ENCODE results near the gene TP53BP2.
"Not testable (repeated sequence)": the region's sequence is repeated elsewhere in the genome, so short reads cannot be mapped to it uniquely, and the experiment has no call there.

TP53BP2 gene

DNA sequence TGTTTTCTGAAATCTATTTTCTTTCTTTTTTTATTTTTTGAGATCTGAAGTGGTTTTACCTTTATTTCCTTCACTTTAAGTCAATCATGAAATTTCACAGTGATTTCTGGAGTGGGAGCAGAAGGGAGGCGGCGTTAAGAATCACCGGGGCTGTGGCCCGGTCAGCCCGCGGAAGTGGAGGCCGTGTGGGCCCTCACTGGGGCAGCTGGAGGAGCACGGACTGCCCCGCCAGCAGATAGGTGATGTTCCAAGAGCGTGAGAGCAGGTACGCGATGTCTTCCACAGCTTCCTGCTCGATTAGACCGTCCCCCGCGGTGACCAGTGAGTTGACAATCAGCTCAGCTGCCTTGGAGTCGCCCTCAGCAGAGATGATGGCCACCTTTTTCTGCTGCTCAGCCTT lies 10.6 kb upstream of the TP53BP2 start:
- H3K4me3 ChIP-seq (ENCODE audit: low read depth, low read length) = no peak overlapping the region

DNA sequence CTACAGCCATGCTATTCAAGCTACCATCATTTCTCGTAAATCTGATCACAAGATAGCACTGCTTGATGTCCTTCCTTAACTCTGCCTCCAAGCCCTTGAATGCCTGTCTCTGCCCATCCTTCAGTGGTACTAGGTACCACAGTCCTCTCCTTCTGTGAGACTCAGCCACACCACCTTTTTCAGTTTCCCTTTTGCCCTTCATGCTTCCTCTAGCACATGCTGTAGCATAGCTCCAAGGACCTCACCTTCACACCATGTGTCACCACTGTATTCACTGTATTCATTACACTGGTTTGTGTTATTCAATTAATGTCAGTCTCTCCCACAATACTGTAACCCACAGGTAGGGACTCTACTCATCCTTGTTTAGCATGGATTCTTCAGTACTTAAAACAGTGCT lies 8.0 kb upstream of the TP53BP2 start:
- no peak overlapping the region for H3K4me3 ChIP-seq (ENCODE audit: low read depth, low read length)

DNA sequence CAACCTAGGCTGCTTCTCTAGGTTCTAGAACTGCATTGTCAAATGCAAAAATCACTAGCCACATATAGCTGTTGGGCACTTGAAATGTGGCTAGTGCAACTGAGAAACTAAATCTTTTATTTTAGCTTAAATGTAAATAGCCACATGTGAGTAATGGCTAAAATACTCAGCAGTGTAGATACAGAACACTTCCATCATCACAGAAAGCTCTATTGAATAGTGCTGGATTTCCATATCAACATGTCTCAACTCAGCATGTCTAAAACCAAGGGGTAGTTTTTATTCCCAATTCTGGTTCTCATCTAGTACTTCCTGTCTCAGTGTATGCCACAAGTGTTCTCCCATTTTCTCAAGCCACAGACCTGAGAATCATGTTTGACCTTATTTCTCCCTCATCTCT lies 7.5 kb upstream of the TP53BP2 start:
- H3K4me3 ChIP-seq (ENCODE audit: low read depth, low read length) = no peak overlapping the region

DNA sequence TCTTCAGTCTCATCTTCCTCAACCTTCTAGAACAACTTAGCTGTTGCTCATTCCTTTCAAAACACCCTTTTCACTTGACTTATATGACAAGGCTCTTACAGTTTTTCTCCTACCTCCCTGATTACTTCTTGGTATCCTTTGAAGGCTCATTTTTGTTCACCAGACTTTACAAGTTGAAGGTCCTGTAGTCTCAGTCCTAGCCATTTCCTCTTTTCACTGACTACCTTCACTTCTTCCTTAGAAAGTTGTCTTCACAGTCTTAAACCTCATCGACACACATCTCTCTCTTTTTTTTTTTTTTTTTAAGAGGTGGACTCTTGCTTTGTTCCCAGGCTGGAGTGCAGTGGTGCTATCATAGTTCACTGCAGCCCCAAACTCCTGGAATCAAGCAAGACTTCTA lies 6.6 kb upstream of the TP53BP2 start:
- no peak overlapping the region for H3K4me3 ChIP-seq (ENCODE audit: low read depth, low read length)

DNA sequence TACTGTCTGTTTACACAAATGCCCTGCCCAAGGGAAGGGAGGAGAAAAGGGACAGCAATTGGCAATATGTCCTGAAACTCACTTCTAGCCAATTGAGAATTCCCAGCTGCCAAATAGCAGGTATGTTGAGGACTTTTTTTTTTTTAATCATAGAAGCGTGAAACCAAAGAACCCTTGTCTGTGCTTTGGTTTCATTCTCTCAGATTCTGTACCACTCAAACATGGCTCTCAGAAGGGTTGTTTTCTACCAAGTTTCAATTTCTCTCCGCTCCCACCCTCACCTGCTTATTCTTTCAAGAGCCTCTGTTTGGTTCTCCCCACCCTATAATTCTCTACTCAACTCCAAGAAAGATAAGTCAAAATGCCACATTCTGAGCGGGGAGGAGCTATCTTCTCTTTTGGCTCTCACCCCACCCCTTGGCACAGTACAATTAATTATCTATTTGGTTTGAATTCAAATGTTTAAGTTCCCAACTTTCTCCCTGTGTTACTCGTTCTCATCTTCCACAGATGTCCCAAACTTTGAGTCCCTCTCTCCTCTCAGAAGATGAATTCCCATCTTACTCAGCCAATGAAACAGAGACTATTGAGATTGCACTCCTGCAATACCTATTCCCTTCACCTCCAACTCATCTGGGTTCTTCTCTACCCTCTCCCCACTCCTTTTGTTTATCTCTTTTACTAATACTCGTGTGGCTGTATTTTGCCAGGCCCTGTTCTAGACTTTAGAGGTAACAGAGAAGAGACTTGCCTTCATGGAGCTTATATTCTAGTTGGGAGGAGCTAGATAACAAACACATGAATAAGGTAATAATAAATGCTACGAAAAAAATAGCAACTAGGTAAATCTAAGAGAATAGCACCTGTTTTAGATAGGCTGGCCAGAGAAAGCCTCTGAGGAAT lies 3.9 kb upstream of the TP53BP2 start:
- H3K4me3 ChIP-seq (ENCODE audit: low read depth, low read length) = no peak overlapping the region

DNA sequence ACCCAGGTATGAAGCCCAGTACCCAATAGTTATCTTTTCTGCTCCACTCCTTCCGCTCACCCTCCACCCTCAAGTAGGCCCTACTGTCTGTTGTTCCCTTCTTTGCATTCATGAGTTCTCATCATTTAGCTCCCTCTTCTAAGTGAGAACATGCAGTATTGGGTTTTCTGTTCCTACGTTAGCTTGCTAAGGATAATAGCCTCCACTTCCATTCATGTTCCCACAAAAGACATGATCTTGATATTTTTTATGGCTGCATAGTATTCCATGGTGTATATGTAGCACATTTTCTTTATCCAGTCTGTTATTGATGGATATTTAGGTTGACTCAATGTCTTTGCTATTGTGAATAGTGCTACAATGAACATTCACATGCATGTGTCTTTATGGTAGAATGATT lies 2.8 kb upstream of the TP53BP2 start:
- H3K4me3 ChIP-seq (ENCODE audit: low read depth, low read length) = no peak overlapping the region

DNA sequence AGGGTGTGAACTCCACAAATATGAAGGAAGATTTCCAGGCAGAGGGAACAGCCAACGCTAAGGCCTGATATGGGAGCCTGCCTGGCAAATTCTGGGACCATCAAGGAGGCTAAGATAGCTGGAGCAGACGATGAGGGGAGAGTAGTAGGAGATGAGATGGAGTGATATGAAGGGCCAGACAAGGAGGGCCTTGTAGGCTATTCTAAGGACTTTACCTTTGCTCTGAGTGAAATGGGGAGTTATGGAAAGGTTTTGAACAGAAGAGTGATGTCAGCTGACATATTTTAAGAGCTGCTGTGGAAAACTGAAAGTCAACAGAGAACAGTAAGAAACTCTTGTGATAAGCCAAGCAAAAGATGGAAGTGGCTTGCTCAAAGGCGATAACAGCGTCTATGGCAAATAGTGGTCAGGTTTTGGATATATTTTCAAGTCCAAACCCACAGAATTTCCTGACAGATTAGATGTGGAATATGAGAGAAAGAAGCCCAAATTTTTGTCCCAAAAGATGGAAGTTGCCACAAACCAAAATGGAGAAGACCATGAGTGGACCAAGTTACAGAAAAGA lies 2.1 kb upstream of the TP53BP2 start:
- no peak overlapping the region for H3K4me3 ChIP-seq (ENCODE audit: low read depth, low read length)

DNA sequence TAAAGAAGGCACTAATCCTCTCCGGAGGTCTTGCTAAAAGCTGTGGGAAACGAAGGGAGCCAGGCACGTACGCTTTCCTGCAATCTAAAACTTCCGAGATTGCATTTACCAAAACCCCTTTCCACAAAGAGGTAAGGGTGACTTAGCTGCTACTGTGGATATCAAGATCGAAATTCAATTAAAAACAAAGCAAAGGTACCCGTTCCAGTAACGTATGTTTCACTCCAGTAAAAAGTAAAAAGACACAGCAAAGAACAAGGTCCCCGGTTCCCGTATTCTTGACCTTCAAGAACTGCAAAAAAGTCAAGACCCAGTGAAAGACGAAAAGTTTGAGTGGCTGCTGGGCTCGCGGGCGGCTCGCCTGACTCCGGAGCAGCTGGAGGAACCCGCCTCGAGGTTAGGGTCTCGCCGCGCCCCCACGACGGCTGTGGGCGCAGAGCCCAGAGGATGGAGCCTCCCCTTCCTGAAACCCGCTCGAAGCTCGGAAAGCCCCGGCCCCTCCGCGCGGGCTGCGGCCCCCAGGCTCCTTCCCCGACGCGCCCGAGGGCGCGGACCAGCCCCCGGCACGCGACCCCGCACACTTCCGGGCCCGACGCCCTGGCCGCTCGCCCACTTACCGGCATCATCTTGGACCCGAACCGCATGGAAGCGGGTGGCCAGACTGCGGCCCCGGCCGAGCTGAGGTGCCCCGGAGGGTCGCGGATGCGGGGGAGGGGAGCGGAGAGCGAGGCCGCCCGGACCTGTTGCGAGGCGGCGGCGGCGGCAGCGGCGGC lies 524 bp downstream of the TP53BP2 start:
- H3K4me3 ChIP-seq (ENCODE audit: low read depth, low read length) = peak overlapping the region; percentile 81

DNA sequence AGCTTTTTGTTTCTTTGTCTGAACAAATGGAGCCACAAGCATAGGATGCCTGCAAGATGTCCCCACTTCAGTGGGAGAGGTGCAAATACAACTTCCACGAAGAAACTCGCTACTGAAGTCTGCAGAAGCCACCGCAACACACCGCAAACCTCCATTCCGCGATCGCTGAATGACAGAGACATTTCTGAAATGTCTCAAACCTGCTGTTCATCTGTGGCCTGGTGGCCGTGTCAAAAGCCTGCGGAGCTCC lies 1.0 kb downstream of the TP53BP2 start:
- peak overlapping the region; percentile 81 for H3K4me3 ChIP-seq (ENCODE audit: low read depth, low read length)

DNA sequence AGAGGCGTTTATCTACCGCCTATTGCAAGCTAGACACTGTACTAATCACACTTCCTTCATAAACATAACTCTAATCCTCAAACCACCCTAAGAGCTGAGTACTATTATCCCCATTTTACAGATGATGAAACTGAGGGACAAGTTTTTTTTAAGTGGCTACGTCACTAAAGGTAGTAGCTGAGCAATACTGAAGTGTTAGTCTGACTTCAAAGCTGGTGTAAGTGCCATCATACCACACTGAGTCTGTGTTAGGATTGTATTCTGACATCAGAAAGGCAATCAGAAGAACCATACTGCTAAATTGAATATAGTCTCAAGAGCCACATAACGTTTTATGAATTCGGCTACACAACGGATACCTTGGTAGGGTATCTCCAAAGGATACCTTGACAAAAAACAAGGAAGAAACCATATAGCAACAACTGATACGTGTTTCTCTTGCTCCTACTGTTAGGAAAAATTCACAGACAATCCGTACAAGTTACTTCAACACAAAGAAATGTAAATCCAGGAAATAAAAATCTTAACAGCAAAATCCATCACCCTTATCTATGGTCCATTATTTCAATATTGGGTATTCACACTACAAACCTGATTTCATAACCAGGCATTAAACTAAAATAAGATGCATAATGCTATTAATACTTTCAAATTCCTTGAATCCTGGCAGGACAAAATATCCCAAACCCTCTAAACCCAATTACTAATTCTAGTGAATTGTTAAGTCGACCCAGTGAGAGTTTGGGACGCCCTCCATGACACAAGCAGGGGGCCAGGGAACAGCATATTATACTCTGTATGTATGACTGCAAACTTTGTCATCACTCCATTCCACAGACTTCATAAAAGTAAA lies 1.6 kb downstream of the TP53BP2 start:
- H3K4me3 ChIP-seq (ENCODE audit: low read depth, low read length) = peak overlapping the region; percentile 81

DNA sequence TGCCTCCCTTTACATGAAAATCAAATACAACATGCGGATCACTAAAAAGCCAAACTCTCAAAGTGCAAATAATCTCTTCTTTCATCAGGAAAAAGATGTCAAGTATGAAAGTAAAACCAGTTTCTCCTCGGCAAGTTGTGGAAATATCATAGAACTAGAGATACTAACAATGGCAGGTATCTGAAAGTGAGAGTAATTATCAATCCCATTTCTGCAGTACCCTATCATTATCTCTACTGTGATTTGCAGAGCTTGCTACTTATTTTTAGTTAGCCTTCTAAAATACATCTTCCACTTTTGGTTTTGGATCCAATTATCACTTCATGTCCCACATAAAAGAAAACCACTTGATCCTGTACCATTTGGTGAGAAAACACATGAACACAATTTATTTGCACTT lies 3.0 kb downstream of the TP53BP2 start:
- no peak overlapping the region for H3K4me3 ChIP-seq (ENCODE audit: low read depth, low read length)

DNA sequence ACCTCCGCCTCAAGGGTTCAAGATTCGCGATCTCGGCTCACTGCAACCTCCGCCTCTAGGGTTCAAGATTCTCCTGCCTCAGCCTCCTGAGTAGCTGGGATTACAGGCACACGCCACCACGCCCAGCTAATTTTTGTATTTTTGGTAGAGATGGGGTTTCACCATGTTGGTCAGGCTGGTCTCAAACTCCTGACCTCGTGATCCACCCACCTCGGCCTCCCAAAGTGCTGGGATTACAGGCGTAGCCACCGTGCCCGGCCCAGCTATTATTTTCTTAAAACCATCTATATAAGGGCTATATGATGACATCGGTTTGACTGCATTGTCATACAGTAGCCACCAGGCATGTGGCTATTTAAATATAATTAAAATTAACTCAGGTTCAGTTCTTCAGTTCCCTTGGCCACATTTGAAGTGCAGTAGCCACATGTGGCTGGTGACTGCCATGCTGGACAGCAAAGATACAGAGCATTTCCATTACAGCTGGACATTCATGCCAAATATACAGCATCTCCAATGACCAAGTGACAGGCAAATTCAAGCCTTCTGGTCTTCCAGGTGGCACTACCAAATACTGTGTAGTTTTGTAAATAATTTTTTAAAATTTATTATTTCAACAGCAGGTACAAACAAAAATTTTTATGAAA lies 3.6 kb downstream of the TP53BP2 start:
- not testable (repeated sequence) for H3K4me3 ChIP-seq (ENCODE audit: low read depth, low read length)

DNA sequence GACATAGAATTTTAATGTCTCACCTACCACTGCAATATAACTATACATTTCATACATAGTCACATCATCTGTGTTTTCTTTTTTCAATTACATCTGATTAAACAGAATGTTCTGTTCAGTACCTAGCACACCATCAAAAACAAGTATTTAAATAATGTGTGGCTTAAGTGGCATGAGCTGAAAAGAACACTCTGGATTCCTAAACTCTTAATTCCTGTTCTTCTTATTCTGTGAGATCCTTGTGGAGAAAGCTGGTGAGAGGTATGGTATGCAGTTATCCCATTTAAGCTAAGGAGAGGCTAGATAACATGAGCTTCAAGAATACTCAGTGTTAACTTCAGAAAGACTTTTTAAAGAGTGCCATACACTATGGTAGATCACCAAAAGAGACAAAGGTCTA lies 5.5 kb downstream of the TP53BP2 start:
- H3K4me3 ChIP-seq (ENCODE audit: low read depth, low read length) = no peak overlapping the region

DNA sequence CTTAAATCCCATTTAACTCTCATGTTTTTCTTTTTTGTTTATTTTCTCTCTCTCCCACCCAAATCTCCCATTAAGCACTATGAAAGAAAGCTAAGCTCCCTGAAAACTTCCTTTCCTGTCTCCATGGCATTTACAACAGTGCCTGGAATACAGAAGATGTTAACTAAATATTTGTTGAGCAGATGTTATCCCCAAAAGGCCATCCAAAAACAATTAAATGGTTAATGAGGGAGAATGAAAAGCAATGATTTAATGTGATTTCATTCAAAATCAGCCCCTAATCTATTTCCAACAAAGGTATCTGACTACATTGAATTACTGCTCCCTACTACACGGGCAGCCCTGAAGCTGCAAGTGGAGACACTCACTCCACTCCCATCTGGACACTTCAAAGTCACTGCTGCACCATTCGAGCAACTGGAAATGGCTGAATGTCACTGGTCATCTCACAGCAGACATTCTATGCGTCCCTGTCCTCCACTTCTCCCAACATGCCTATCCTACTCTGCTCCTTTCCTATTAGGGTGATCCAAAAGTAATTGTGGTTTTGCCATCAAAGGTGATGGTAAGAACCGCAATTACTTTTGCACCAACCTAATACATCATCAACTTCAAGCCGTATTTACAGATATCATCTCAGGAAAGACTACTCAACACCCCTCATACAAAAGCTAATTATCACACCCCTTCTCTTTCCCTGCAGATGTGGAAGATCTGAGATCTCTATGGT lies 7.5 kb downstream of the TP53BP2 start:
- no peak overlapping the region for H3K4me3 ChIP-seq (ENCODE audit: low read depth, low read length)

DNA sequence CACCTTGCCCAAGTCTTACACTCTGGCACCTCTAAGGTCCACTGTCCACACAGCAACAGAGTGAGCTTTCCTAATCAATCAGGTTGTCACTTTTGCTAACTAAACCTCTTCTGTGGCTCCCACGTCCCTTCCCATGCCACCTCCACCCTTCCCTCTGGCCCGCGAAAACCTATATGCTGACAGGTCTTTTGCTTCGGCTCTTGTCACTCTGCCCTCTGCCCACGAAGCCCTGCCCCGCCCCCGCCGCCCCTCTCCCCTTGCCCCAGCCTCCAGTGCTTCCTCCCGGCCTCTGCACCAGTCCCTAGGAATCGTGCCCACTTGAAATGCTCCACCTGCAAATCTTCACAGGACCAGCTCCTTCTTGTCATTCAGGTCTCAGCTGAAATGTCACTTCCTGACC lies 8.1 kb downstream of the TP53BP2 start:
- no peak overlapping the region for H3K4me3 ChIP-seq (ENCODE audit: low read depth, low read length)

DNA sequence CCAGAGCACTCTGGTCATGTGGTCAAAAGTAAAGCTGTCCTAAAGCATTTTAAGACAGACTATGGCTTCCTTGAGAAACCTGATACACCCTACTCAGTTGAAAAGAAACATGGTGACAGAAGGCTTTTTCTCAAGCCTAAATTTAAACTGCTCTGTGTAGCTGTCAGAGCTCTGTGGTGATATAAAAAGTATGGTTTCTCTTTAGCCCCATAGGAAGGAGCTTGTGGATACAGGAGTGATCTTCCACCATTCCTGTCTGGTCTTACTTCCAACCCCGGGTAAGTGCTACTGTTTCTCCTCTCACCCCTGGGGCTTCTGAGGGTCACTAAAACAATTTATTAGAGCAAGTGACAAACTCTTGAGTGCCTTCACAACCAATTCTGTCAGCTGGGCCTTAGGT lies 8.5 kb downstream of the TP53BP2 start:
- H3K4me3 ChIP-seq (ENCODE audit: low read depth, low read length) = no peak overlapping the region

DNA sequence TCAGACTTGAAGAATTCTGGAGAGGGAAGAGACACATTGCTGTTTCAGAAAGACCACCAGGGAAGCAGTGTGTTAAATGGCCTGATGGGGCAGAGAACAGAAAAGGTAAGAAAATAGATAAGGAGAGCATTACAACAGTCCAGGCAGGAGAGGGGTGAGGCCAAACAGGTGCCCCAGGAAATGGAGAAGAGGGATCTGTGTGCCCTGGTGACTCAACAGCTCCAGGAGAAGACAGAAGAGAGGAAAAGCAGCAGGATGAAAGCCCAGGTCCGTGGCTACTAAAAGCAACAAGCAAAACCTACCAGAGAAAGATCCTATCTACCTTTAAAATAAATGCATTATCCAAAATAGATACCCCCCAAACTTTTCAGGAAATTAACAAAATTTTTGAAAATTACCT lies 9.2 kb downstream of the TP53BP2 start:
- H3K4me3 ChIP-seq (ENCODE audit: low read depth, low read length) = no peak overlapping the region

DNA sequence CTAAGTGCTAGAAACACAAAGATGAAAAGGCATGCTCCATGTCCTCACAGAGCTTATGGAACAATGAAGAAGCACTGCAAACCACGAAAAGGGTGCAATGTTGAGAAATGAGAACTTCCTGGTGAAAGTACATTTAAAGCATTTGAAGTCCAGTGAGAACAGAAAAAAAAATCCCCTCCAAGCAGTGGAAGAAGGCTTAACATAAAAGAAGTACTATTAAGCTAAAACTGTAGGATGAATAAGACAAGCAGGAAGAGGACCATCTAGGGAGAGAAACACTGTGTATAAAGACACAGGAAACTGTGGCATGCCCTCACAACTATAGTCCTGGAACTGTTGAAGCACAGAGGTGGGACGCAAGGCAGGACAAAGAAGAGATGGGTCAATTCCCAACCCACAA lies 10.0 kb downstream of the TP53BP2 start:
- no peak overlapping the region for H3K4me3 ChIP-seq (ENCODE audit: low read depth, low read length)

DNA sequence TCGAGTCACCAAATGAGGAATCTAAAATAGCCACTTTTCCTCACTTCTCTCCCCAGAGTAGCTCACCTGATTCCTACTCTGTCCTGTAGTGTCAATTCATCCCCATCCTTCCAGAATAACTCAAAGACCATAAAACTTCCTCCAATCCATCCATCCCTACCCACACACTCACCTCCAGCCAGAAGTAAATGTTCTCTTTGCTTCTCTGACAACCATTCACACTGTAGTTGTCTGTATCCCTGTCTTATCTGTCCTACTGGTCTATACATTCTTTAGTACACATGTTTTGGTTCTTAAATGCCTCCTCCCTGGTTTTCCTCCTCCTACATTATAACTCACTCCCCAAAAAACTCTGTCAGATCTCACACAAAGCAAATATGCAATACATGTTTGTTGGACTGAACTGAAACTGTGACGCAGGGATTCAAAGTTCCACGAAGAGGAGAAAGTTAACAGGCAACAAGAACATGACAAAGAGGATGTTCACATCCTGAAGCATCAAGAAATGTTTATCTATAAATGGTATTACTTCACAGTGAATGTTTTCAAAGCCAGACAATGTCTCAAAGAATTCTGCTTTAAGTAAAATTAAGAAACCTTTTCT lies 11.0 kb downstream of the TP53BP2 start:
- no peak overlapping the region for H3K4me3 ChIP-seq (ENCODE audit: low read depth, low read length)

DNA sequence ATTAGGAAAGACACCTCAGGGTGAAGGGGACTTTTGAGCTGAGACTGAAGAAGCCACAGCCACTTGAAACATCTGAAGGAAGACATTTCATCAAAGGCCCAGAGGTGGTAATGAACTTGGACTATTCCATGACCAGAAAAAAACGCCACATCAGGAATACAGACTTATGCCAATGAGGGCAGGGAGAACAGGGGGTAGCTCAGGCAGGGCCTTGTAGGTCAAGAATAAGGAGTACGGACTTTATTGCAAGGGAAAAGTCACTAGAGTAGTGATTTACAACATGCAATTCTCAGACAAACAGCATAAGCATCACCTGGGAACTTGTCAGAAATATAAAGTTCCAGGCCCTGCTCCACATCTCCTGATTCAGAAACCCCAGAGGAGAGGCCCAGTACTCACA lies 11.8 kb downstream of the TP53BP2 start:
- H3K4me3 ChIP-seq (ENCODE audit: low read depth, low read length) = no peak overlapping the region

All from iPS-11a (cell line).